ENCODE results near the gene WDR37. TPM values are rescaled to one million over a fixed set of nuclear protein-coding genes. Genes with fewer than 3 reads are reported as not detected.

WDR37 gene
- total and polyA plus RNA-seq, 9 of the 15 experiments (the other 6 are each of a cell fraction or from before 2014, with no cell fraction given): 2.3 to 11.6 (median 6.7) TPM

- Histone ChIP-seq H3K36me3 (ENCODE audit: control insufficient read depth, insufficient read depth, low read length) (peaks cover 52% of the 10 kb centered on the region; the same call in 2 of the 3 replicates), H4K20me1 (replicated peaks; ENCODE audit: control insufficient read depth, insufficient read depth, low read length) (no peaks in the 10 kb centered on the region), H3K27ac (ENCODE audit: extremely low read depth, low read depth, low read length) (no peak overlapping the region), H3K79me2 (ENCODE audit: control insufficient read depth, insufficient read depth, low read length) (no peaks in the 10 kb centered on the region), H3K9me3 (replicated peaks; ENCODE audit: control insufficient read depth, insufficient read depth, low read depth, low read length) (no peaks in the 10 kb centered on the region), H3K9me1 (ENCODE audit: control insufficient read depth, insufficient read depth, low read length) (no peaks in the 10 kb centered on the region), H3K27me3 (ENCODE audit: control insufficient read depth in 2 of 2, insufficient read depth in 2 of 2, low read length in 2 of 2) (no peaks in the 10 kb centered on the region), H3K4me2 (ENCODE audit: insufficient read depth, low read length) (no peak overlapping the region), H3K9ac (ENCODE audit: insufficient read depth in 1 of 2, low read depth in 2 of 2, low read length in 2 of 2) (no peak overlapping the region), H2AFZ (ENCODE audit: low read depth, low read length) (no peak overlapping the region), H3K4me3 (no peak overlapping the region), H3K4me1 (replicated peaks in 1 of 2; ENCODE audit: control insufficient read depth in 2 of 2, insufficient read depth in 2 of 2, low read length in 2 of 2) (peaks cover 0 to 3% of the 10 kb centered on the region in 2 experiments; a peak in 2 of 5 replicates)
- intact Hi-C loops (cut with micrococcal nuclease): no loop called here
- WGBS (ENCODE audit: insufficient coverage, low coverage, missing lambda C conversion rate): 63% methylated on average over 8 of the region's 8 CpGs
- TF ChIP-seq, protein P1, sequence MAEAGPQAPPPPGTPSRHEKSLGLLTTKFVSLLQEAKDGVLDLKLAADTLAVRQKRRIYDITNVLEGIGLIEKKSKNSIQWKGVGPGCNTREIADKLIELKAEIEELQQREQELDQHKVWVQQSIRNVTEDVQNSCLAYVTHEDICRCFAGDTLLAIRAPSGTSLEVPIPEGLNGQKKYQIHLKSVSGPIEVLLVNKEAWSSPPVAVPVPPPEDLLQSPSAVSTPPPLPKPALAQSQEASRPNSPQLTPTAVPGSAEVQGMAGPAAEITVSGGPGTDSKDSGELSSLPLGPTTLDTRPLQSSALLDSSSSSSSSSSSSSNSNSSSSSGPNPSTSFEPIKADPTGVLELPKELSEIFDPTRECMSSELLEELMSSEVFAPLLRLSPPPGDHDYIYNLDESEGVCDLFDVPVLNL (CRISPR knock-in tag; IDR thresholded peaks at IDR 0.05; ENCODE audit: low read depth): no peak
- TF ChIP-seq REST (IDR thresholded peaks at IDR 0.05; ENCODE audit: borderline replicate concordance): peak; percentile 44
- TF ChIP-seq REST (CRISPR knock-in tag; IDR thresholded peaks at IDR 0.05; ENCODE audit: low read depth): no peak
- ATAC-seq (no peak; the same call in 2 of the 3 replicates), DNase-seq (ENCODE audit: extremely low read depth in 1 of 4, low spot score in 3 of 4) (no peak), FAIRE-seq (peak; percentile 63)
- POLR2A ChIA-PET: interaction anchor here (0.6 to 1.5 kb wide), 2 partner anchors 9 to 552 kb away, joined by 3 to 7 read pairs; no protein-coding TSS in a partner anchor
- BruUV-seq (replicated peaks): no TSS peak
- CTCF ChIA-PET (ENCODE audit: low intra/inter-chr PET ratio): no interaction called here
- in situ Hi-C loops (cut with MboI): no loop called here
Observed at GRCh38 chr10:1119027-1119426, 62.8 kb downstream of the WDR37 start.

Measured in K562 (cell line).